B cell (primary cell): Measurements from ENCODE around the gene RNF26. TPM values are rescaled to one million over a fixed set of nuclear protein-coding genes. Genes with fewer than 3 reads are reported as not detected.

Experiments
- ATAC-seq: fragments of 200-7000 bp; cut with Tn5 transposase; one replicate; pipeline ENCODE4 v1.10.0; 2021; ENCODE audit warnings: low read depth, mild to moderate bottlenecking, moderate number of reproducible peaks, moderate library complexity
- CTCF ChIA-PET: fragments of 350-600 bp; sonication (Branson Sonifier 250); formaldehyde crosslinking; loops from one replicate; lab custom pipeline; 2021; ENCODE audit warnings: antibody characterized with exemption, inconsistent platforms; lab: Charles Lee
- POLR2A ChIA-PET: fragments of 350-600 bp; sonication (Branson Sonifier 250); formaldehyde crosslinking; loops from one replicate; lab custom pipeline; 2021; ENCODE audit warnings: antibody characterized with exemption; lab: Charles Lee
- DNase-seq: peaks from one replicate; pipeline ENCODE4 v3.0.0; 2013
- H2AFZ ChIP-seq: 2 replicates; pipeline ENCODE4 v1.6.1; 2012; ENCODE audit warnings: mild to moderate bottlenecking, low read depth, low read length; ENCODE audit not compliant: insufficient read depth, poor library complexity, severe bottlenecking
- H3K27ac ChIP-seq, 2 donors: 1 replicate in 1 of 2; 2 replicates in 1 of 2; pipeline ENCODE4 v1.5.1; 2012 to 2013; ENCODE audit warnings: low read length in 2 of 2, mild to moderate bottlenecking in 2 of 2, moderate library complexity in 1 of 2
- H3K27me3 ChIP-seq, 4 experiments: fragments of 200-600 bp in 1 of 4; sonication (generic) in 1 of 4; replicated peaks in 1 of 4; 1 replicate in 2 of 4; 2 replicates in 2 of 4; pipeline versions ENCODE4 v1.6.1 to v1.7.0; 2013 to 2016; ENCODE audit warnings: low read length in 3 of 4, mild to moderate bottlenecking in 2 of 4, mixed read lengths in 1 of 4, moderate library complexity in 1 of 4; ENCODE audit not compliant: insufficient read depth in 4 of 4, control insufficient read depth in 3 of 4; ENCODE audit errors: control extremely low read depth in 1 of 4
- H3K36me3 ChIP-seq, 2 experiments: replicated peaks in 1 of 2; 1 replicate in 1 of 2; 2 replicates in 1 of 2; pipeline versions ENCODE4 v1.6.1 to v1.7.1; 2013; ENCODE audit warnings: low read length in 1 of 2; ENCODE audit not compliant: insufficient read depth in 2 of 2, control insufficient read depth in 1 of 2; ENCODE audit errors: control extremely low read depth in 1 of 2, extremely low read depth in 1 of 2
- H3K4me1 ChIP-seq, 2 donors: fragments of 200-600 bp in 1 of 2; sonication (generic) in 1 of 2; 1 replicate in 1 of 2; 2 replicates in 1 of 2; pipeline versions ENCODE4 v1.5.1 to v1.6.1; 2013 to 2017; ENCODE audit warnings: low read length in 2 of 2; ENCODE audit not compliant: control insufficient read depth in 2 of 2, insufficient read depth in 2 of 2
- H3K4me2 ChIP-seq: replicated peaks from 2 replicates; pipeline ENCODE3; 2012; ENCODE audit warnings: mild to moderate bottlenecking, low read depth, low read length; ENCODE audit not compliant: poor library complexity, severe bottlenecking
- H3K4me3 ChIP-seq, 5 experiments: fragments of 200-600 bp in 1 of 5; sonication (generic) in 1 of 5; 1 replicate in 3 of 5; 2 replicates in 2 of 5; pipeline versions ENCODE4 v1.5.1 to v1.7.0; 2011 to 2016; ENCODE audit warnings: low read length in 4 of 5, mild to moderate bottlenecking in 4 of 5, low read depth in 2 of 5, control low read depth in 1 of 5, moderate library complexity in 1 of 5; ENCODE audit not compliant: insufficient read depth in 1 of 5; ENCODE audit errors: control extremely low read depth in 1 of 5, extremely low read depth in 1 of 5
- H3K79me2 ChIP-seq: fragments of 200-600 bp; sonication (generic); one replicate; pipeline ENCODE4 v1.6.0; 2016; ENCODE audit warnings: low read length; ENCODE audit not compliant: control insufficient read depth, insufficient read depth
- H3K9ac ChIP-seq: fragments of 200-600 bp; sonication (generic); 2 replicates; pipeline ENCODE4 v1.6.1; 2017; ENCODE audit warnings: mild to moderate bottlenecking, low read length, moderate library complexity
- H3K9me3 ChIP-seq, 3 donors: one replicate each; pipeline versions ENCODE4 v1.6.1 to v1.7.1; 2013; ENCODE audit warnings: low read length in 2 of 3; ENCODE audit not compliant: control insufficient read depth in 2 of 3, insufficient read depth in 1 of 3; ENCODE audit errors: control extremely low read depth in 1 of 3
- H4K20me1 ChIP-seq: 2 replicates; pipeline ENCODE4 v1.6.0; 2012; ENCODE audit warnings: mild to moderate bottlenecking, low read length; ENCODE audit not compliant: insufficient read depth, control insufficient read depth, poor library complexity, severe bottlenecking
- H3K27ac Mint-ChIP-seq: one replicate; pipeline ENCODE4 v1.8.0; 2021; ENCODE audit warnings: mixed read lengths
- H3K27me3 Mint-ChIP-seq: one replicate; pipeline ENCODE4 v1.8.0; 2021; ENCODE audit warnings: mixed read lengths
- H3K4me1 Mint-ChIP-seq: one replicate; pipeline ENCODE4 v1.8.0; 2021; ENCODE audit warnings: mixed read lengths
- H3K4me3 Mint-ChIP-seq: one replicate; pipeline ENCODE4 v1.8.0; 2021; ENCODE audit warnings: mixed read lengths
- H3K9me3 Mint-ChIP-seq: one replicate; pipeline ENCODE4 v1.8.0; 2022; ENCODE audit warnings: mixed read lengths; ENCODE audit not compliant: insufficient read depth
- CTCF ChIP-seq: fragments of 200-600 bp; IDR thresholded peaks from one replicate; pipeline ENCODE4 v1.8.0; 2022; ENCODE audit warnings: antibody characterized with exemption, mild to moderate bottlenecking
- EZH2 ChIP-seq: IDR thresholded peaks from 2 replicates; pipeline ENCODE4 v1.6.1; 2012; ENCODE audit warnings: borderline replicate concordance, low read depth, mild to moderate bottlenecking, moderate library complexity, low read length; ENCODE audit not compliant: insufficient read depth, poor library complexity, severe bottlenecking
- WGBS: methylation state at CpG from one replicate; pipeline ENCODE4 v1.1.5; 2013; ENCODE audit warnings: missing lambda C conversion rate; ENCODE audit not compliant: insufficient coverage; 5-methylcytosine and 5-hydroxymethylcytosine counted together
- intact Hi-C: fragments of 100-400 bp; cut with micrococcal nuclease; formaldehyde crosslinking; loops from one replicate; pipeline ENCODE4 v1.10.0; 2022
- polyA plus RNA-seq: library from polyadenylated mRNA; depleted of rRNA; stranded (reverse); fragments of >200 nt; gene quantifications from 2 replicates; pipeline ENCODE4 v1.2.3, GENCODE V29; 2012
- total RNA-seq, 2 donors: library from RNA; stranded (reverse); fragments of 120-200 nt in 1 of 2; gene quantifications; 1 replicate in 1 of 2; 2 replicates in 1 of 2; pipeline versions ENCODE4 v1.2.3 to v1.2.4, GENCODE V29; 2013 to 2022

The RNF26 gene
- total and polyA plus RNA-seq, 2 donors (not counting 1 experiment from before 2014, with no cell fraction given), result 15.5 to 21.8 TPM

- H3K4me3 ChIP-seq, result no peak overlapping the region
- no peaks in the 10 kb centered on the region for H3K27me3 ChIP-seq
- no peaks in the 10 kb centered on the region for H3K4me1 Mint-ChIP-seq
- no peak for TF ChIP-seq EZH2
- TF ChIP-seq CTCF, result no peak
- H2AFZ ChIP-seq, result no peak overlapping the region
- no peak overlapping the region for H3K27ac Mint-ChIP-seq
- H4K20me1 ChIP-seq, result no peaks in the 10 kb centered on the region
- H3K79me2 ChIP-seq, result no peaks in the 10 kb centered on the region
- WGBS, result no CpG with 5 or more reads among the region's 3 CpGs
- H3K9ac ChIP-seq, result no peak overlapping the region
- H3K4me3 Mint-ChIP-seq, result no peak overlapping the region
- no peaks in the 10 kb centered on the region for H3K27me3 Mint-ChIP-seq
- H3K27ac ChIP-seq, result no peak overlapping the region
- CTCF ChIA-PET, result interaction anchor here (0.9 to 2.0 kb wide), 5 partner anchors 21 to 131 kb away, joined by 3 to 5 read pairs (median 4); no protein-coding TSS in a partner anchor
- no peak for DNase-seq
- POLR2A ChIA-PET, result no interaction called here
- no peaks in the 10 kb centered on the region for H3K9me3 ChIP-seq
- H3K4me1 ChIP-seq, result no peaks in the 10 kb centered on the region
- H3K4me2 ChIP-seq, result no peak overlapping the region
- intact Hi-C loops, result no loop called here
- ATAC-seq, result no peak
- no peaks in the 10 kb centered on the region for H3K9me3 Mint-ChIP-seq
- H3K36me3 ChIP-seq, result peaks cover 38 to 83% of the 10 kb centered on the region in 2 experiments
Observed at GRCh38 chr11:119300198-119300964, 33.9 kb upstream of the RNF26 start.

GRCh38 chr11:119303227-119303718 lies 31.1 kb upstream of the RNF26 start:
- ATAC-seq (no peak), DNase-seq (no peak)
- Histone ChIP-seq H3K79me2 (no peaks in the 10 kb centered on the region), H3K27me3 (no peaks in the 10 kb centered on the region), H3K9me3 (no peaks in the 10 kb centered on the region), H3K27ac (no peak overlapping the region), H3K9ac (no peak overlapping the region), H3K36me3 (peaks cover 39 to 72% of the 10 kb centered on the region in 2 experiments), H4K20me1 (no peaks in the 10 kb centered on the region), H3K4me3 (no peak overlapping the region), H3K4me2 (no peak overlapping the region), H2AFZ (no peak overlapping the region), H3K4me1 (no peaks in the 10 kb centered on the region)
- Mint-ChIP-seq H3K27me3 (no peaks in the 10 kb centered on the region), H3K27ac (no peak overlapping the region), H3K9me3 (no peaks in the 10 kb centered on the region), H3K4me3 (no peak overlapping the region), H3K4me1 (no peaks in the 10 kb centered on the region)
- TF ChIP-seq EZH2 (no peak), CTCF (no peak)
- ChIA-PET POLR2A (no interaction called here), CTCF (interaction anchor here (0.9 to 1.6 kb wide), 2 partner anchors 19 to 20 kb away, joined by 3 to 4 read pairs; no protein-coding TSS in a partner anchor)
- 100% methylated on average over 1 of the region's 5 CpGs for WGBS
- intact Hi-C loops, result no loop called here
